Right atrium auricular region (tissue), 2 donors: ENCODE results near the gene GEMIN8. TPM values are rescaled to one million over a fixed set of nuclear protein-coding genes. Genes with fewer than 3 reads are reported as not detected.

ENCODE experiments used
- DNase-seq: peaks from one replicate; pipeline ENCODE4 v3.0.0-alpha.2; 2019; ENCODE audit warnings: low spot score
- H3K27ac ChIP-seq, 2 donors: fragments of 200-600 bp; sonication (generic); 1 replicate in 1 of 2; 2 replicates in 1 of 2; pipeline ENCODE4 v1.5.1; 2016 to 2019
- H3K27me3 ChIP-seq, 2 donors: fragments of 200-600 bp; sonication (generic); one replicate each; pipeline versions ENCODE4 v1.5.1 to v1.6.0; 2017 to 2019
- H3K36me3 ChIP-seq: fragments of 200-600 bp; sonication (generic); one replicate; pipeline ENCODE4 v1.5.1; 2016
- H3K4me1 ChIP-seq, 2 donors: fragments of 200-600 bp; sonication (generic); one replicate each; pipeline versions ENCODE4 v1.5.1 to v1.6.0; 2017 to 2019
- H3K4me3 ChIP-seq, 2 donors: fragments of 200-600 bp; sonication (generic); 1 replicate in 1 of 2; 2 replicates in 1 of 2; pipeline ENCODE4 v1.5.1; 2017 to 2019; ENCODE audit warnings: mild to moderate bottlenecking in 1 of 2, moderate library complexity in 1 of 2
- H3K9me3 ChIP-seq, 2 donors: fragments of 200-600 bp; sonication (generic); one replicate each; pipeline ENCODE4 v1.5.1; 2019
- total RNA-seq, 2 donors: library from RNA; depleted of rRNA; stranded (reverse); fragments of >200 nt; gene quantifications; one replicate each; pipeline ENCODE4 v1.1.0, GENCODE V29; 2016
- TF ChIP-seq, protein P1 (sequence below), 2 donors: fragments of 200-600 bp; sonication (generic); IDR thresholded peaks; one replicate each; pipeline ENCODE4 v1.5.1; 2019; ENCODE audit warnings: antibody characterized with exemption in 2 of 2

The GEMIN8 gene
- total RNA-seq, 2 donors from 2014 or later: 7.6 to 12.8 TPM

GRCh38 chrX:14003028-14003427 lies 26.7 kb downstream of the GEMIN8 start:
- H3K4me3 ChIP-seq: no peak overlapping the region
- peaks cover 7% of the 10 kb centered on the region for H3K36me3 ChIP-seq
- TF ChIP-seq, protein P1, sequence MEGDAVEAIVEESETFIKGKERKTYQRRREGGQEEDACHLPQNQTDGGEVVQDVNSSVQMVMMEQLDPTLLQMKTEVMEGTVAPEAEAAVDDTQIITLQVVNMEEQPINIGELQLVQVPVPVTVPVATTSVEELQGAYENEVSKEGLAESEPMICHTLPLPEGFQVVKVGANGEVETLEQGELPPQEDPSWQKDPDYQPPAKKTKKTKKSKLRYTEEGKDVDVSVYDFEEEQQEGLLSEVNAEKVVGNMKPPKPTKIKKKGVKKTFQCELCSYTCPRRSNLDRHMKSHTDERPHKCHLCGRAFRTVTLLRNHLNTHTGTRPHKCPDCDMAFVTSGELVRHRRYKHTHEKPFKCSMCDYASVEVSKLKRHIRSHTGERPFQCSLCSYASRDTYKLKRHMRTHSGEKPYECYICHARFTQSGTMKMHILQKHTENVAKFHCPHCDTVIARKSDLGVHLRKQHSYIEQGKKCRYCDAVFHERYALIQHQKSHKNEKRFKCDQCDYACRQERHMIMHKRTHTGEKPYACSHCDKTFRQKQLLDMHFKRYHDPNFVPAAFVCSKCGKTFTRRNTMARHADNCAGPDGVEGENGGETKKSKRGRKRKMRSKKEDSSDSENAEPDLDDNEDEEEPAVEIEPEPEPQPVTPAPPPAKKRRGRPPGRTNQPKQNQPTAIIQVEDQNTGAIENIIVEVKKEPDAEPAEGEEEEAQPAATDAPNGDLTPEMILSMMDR (IDR thresholded peaks at IDR 0.05): no peak
- no peaks in the 10 kb centered on the region for H3K9me3 ChIP-seq
- no peak overlapping the region for H3K27ac ChIP-seq
- no peaks in the 10 kb centered on the region for H3K4me1 ChIP-seq
- no peaks in the 10 kb centered on the region for H3K27me3 ChIP-seq
- no peak for DNase-seq

DNA sequence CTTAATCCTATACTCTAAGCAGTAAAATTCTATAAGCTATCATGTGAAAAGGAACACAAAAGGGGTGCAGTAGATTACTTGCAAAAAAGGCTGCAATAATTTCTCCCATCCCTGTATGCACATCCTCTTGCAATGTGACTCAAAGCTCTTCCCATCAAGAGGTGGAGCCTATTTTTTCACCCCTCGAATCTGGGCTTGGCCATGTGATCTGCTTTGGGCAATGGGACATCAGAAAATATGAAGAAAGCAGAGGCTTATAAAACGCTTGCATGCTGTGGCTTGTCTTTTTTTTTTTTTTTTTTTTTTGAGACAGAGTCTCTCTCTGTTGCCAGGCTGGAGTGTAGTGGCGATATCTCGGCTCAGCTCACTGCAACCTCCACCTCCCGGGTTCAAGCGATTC lies 33.0 kb downstream of the GEMIN8 start:
- H3K27me3 ChIP-seq: no peaks in the 10 kb centered on the region
- no peak for DNase-seq
- TF ChIP-seq, protein P1 (IDR thresholded peaks at IDR 0.05): no peak
- H3K36me3 ChIP-seq: no peaks in the 10 kb centered on the region
- no peak overlapping the region for H3K4me3 ChIP-seq
- no peak overlapping the region for H3K27ac ChIP-seq
- no peaks in the 10 kb centered on the region for H3K4me1 ChIP-seq
- H3K9me3 ChIP-seq: no peaks in the 10 kb centered on the region

DNA sequence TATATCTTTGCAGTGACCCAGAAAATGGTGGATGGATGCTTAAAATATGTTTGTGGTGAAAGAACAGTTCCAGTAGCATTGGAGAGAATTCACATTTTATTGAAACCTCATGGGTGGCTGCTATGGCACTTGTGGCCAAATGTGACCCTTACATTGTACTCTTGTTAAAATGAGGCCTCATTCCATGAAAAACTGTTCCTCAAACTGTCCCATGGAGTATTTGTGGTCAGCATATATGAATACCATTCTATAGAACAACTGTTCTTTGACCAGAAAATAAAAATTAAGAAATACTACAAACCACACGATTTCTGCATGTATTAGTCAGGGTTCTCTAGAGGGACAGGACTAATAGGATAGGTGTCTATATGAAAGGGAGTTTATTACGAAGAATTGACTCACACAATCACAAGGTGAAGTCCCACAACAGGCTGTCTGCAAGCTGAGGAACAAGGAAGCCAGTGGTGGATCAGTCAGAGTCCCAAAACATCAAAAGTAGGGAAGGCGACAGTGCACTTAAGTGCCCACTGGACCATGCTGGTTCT lies 35.1 kb downstream of the GEMIN8 start:
- H3K4me3 ChIP-seq: no peak overlapping the region
- H3K27ac ChIP-seq: no peak overlapping the region
- TF ChIP-seq, protein P1 (IDR thresholded peaks at IDR 0.05): no peak
- H3K36me3 ChIP-seq: no peaks in the 10 kb centered on the region
- no peak for DNase-seq
- H3K9me3 ChIP-seq: no peaks in the 10 kb centered on the region
- no peaks in the 10 kb centered on the region for H3K27me3 ChIP-seq
- no peaks in the 10 kb centered on the region for H3K4me1 ChIP-seq

GRCh38 chrX:13994104-13994503 lies 35.6 kb downstream of the GEMIN8 start:
- DNase-seq: no peak
- Histone ChIP-seq H3K4me3 (no peak overlapping the region), H3K4me1 (no peaks in the 10 kb centered on the region), H3K27me3 (no peaks in the 10 kb centered on the region), H3K27ac (no peak overlapping the region), H3K36me3 (no peaks in the 10 kb centered on the region), H3K9me3 (no peaks in the 10 kb centered on the region)
- TF ChIP-seq, protein P1 (IDR thresholded peaks at IDR 0.05): no peak

GRCh38 chrX:13990126-13990800 lies 39.4 kb downstream of the GEMIN8 start:
- Histone ChIP-seq H3K4me3 (no peak overlapping the region), H3K4me1 (no peaks in the 10 kb centered on the region), H3K27ac (no peak overlapping the region), H3K36me3 (no peaks in the 10 kb centered on the region), H3K9me3 (no peaks in the 10 kb centered on the region), H3K27me3 (no peaks in the 10 kb centered on the region)
- DNase-seq: no peak
- TF ChIP-seq, protein P1 (IDR thresholded peaks at IDR 0.05): no peak
